Fibroblast of pulmonary artery (primary cell): ENCODE measurements around the gene FBLN2.

Source experiments
- DNase-seq: peaks from one replicate; pipeline ENCODE4 v3.0.0-alpha.2; 2010; ENCODE audit warnings: low read depth
- H3K4me3 ChIP-seq: replicated peaks from 2 replicates; pipeline ENCODE4 v1.5.1; 2011; ENCODE audit warnings: low read depth, mild to moderate bottlenecking, control low read depth, low read length, moderate library complexity
- TF ChIP-seq, protein P1 (sequence below): IDR thresholded peaks from 2 replicates; pipeline ENCODE4 v1.5.1; 2011; ENCODE audit warnings: mild to moderate bottlenecking, control low read depth, low read length, inconsistent platforms; ENCODE audit errors: missing control alignments

Gene FBLN2

DNA sequence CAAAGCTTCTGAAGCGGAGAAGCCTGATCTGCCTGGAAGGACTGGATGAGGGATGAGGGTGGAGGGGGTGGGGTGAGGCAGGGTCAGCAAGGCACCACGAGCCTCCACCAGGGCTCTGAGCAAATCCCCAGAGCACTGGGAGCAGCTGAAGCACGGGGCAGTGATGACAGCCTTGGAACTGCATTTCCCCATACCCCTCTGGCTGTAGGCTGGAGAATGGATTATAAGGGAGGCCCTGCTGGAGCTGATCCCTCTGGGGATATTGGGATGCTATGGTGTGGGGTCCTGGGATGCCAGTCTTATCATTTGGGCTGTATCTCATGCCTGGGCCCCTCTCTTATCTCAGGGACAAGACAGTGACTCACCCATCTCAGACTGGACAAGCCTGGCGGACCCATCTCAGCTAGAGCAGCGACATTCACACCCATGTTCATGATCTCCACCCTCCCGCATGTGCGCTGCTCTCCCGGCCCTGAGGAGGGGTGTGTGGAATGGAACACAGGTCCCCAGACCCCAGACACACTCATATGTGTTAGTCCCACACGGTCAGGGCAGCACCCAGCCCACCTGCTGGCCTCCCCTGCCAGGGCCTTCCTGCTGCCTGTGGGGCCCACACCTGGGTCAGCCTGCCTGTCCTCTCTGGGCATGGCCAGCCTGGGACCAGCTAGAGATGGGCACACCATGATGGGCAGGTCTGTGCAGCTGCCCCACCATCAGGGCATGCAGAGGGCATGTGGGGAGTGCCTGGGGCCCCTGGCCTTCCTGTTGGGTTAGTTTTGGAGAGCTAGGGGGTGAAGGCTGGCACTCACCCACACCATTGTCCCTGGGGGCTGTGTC is 97.1 kb downstream of the FBLN2 start:
- TF ChIP-seq, protein P1, sequence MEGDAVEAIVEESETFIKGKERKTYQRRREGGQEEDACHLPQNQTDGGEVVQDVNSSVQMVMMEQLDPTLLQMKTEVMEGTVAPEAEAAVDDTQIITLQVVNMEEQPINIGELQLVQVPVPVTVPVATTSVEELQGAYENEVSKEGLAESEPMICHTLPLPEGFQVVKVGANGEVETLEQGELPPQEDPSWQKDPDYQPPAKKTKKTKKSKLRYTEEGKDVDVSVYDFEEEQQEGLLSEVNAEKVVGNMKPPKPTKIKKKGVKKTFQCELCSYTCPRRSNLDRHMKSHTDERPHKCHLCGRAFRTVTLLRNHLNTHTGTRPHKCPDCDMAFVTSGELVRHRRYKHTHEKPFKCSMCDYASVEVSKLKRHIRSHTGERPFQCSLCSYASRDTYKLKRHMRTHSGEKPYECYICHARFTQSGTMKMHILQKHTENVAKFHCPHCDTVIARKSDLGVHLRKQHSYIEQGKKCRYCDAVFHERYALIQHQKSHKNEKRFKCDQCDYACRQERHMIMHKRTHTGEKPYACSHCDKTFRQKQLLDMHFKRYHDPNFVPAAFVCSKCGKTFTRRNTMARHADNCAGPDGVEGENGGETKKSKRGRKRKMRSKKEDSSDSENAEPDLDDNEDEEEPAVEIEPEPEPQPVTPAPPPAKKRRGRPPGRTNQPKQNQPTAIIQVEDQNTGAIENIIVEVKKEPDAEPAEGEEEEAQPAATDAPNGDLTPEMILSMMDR: no peak
- no peak for DNase-seq
- H3K4me3 ChIP-seq: no peak overlapping the region

DNA sequence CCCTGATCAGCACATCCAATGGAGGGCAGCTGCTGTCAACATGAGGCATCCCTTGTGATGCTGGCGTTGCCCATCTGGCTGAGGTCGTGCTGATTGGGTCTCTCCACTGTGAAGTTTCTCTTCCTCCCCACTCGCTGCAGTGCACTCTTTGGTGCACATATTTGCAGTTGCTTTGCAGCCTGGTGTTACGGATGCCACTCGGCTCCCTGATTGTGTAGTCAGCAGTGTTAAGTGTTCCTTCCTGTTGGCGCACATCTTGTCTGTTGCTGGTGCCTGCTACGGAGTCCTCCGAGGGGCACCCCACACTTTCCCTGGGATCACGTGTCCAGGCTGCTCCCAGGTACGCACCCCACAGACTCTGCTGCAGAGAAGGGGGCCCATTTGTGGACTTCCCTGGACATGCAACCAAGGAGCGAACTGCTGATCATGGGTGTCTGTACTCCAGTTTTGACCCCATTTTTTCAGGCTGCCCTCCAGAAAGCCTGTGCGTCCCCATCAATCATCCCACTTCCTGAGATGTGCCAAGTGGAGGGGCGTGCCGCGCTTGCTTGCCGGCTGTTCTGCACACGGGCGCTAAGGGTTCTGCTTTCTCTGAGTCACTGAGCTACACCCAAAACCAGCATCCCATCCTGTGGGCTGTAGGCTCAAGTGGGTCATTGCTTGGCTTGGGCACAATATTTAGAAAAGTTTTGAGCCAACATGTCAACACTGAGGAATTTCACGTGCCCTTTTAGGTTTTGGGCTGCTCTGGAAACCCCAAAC is 98.6 kb downstream of the FBLN2 start:
- TF ChIP-seq, protein P1: no peak
- H3K4me3 ChIP-seq: no peak overlapping the region
- no peak for DNase-seq

DNA sequence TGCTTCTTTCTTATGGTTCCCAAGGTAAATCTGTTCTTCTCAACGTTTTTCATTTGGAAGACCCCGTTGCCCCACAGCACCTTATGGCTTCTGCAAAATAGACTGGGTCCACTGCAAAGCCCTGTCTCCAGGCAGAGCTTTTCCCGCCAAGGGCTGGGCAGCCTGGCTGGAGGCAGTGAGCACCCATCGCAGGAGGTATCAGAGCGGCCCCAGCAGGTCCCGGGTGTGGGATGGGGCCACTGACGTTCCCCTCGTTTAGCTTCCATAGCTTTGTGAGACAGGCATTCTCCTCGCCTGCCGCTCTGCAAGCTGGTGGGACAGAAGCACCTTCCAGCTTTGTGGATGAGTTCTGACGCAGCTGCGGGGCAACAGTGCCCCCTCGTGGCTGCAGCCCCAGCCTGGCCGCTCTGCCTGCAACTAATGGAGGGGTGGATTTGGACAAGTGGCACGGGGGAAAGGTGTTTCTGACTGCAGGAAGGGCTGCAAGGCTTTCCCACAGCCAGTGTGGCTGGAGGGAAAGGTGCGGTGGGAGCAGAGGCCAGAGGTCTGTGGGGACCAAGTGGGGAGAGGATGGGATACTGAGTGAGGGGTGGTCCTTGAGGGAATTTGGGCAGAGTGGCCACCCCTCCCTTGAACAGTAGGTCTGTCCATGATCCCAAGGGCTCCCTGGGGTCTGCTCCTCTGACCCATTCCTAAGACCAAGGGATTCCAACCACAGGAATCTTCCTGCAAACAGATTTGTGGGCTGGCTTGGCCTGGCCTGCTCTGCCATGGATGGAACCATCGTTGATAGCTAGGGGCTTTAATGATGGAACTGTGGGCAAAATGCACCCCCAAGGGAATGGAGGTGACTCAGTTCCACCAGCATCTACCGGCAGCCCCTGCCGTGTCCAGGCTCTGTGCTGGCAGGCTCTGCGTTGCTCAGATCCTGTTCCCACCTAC is 99.4 kb downstream of the FBLN2 start:
- DNase-seq: peak; percentile 84
- H3K4me3 ChIP-seq: no peak overlapping the region

DNA sequence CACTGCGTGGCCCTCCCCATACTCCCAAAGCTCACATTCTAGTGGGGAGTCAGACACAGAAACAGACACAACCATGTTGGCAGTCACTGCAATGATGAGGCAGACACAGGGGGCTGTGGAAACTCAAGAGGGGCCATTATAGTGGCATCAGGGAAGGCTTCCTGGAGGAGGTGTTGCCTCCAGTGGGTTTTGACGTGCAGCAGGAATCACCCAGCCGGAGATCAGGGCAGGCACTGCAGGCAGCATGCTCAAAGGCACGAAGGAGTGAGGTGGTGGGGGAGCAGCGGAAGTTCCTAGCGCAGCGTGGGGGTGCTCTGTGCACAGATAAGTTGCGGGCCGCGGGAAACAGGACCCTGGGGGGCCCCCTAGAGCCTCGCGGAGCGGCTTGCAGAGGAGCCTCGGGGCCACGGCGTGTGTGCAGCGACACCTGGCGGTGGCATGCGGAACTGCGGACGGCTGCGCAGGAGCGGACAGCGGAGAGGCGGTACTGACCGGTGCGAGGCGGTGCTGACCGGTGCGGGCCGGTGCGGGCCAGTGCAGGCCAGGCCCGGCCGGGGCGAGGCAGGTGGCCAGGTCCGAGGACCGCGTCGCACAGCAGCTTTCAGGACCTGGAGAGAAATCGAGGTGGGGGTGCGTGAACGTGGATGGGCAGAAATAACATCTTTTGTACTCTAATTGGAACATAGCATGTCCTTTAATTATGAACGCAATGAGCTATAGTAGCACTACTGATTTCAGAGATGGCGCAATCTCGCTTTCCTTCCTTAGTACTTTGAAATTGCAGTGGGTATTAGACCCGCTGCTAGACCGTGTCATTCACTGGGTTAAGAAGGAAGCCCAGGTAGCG is 101.5 kb downstream of the FBLN2 start:
- TF ChIP-seq, protein P1: peak; percentile 89
- peak; percentile 74 for DNase-seq
- H3K4me3 ChIP-seq: no peak overlapping the region

More for the DNA sequence above, 99.4 kb downstream of the FBLN2 start:
- TF ChIP-seq, protein P1: peak; percentile 98

DNA sequence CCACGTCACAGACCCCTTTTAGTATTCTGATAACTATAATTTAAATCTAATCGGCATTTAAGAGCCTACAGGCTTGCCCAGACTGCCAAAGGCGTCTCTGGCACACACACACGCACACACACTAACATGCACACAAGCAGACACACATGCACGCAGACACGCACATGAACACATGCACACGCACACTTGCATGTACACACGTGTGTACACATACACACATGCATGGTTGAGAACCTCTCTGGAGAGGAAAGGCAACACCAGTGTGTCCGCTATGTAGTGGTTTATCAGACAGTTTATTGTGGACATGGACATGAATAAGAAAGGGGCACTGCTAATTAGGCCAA is 102.1 kb downstream of the FBLN2 start:
- DNase-seq: no peak

More for the DNA sequence above, 102.1 kb downstream of the FBLN2 start:
- TF ChIP-seq, protein P1: no peak
- H3K4me3 ChIP-seq: no peak overlapping the region
